Lower leg skin (tissue), 4 donors: Measurements from ENCODE around the gene DEF6. TPM values are rescaled to one million over a fixed set of nuclear protein-coding genes. Genes with fewer than 3 reads are reported as not detected.
A peak's percentile ranks its signal among the peaks of the same experiment; 100 is the strongest.

Experiments used
- DNase-seq, 2 donors: peaks; one replicate each; pipeline ENCODE4 v3.0.0-alpha.2; 2019; ENCODE audit warnings: low spot score in 2 of 2
- H3K4me3 ChIP-seq: fragments of 200-600 bp; sonication (generic); 2 replicates; pipeline ENCODE4 v1.5.1; 2017; ENCODE audit warnings: mild to moderate bottlenecking, low read depth; ENCODE audit not compliant: poor library complexity, severe bottlenecking
- CTCF ChIP-seq, 3 donors: fragments of 450-650 bp; IDR thresholded peaks; one replicate each; pipeline ENCODE4 v1.5.1; 2016; ENCODE audit warnings: antibody characterized with exemption in 3 of 3, mild to moderate bottlenecking in 3 of 3, moderate library complexity in 2 of 3
- POLR2A ChIP-seq, 2 donors: fragments of 450-650 bp; IDR thresholded peaks; one replicate each; pipeline ENCODE4 v1.6.1; 2016 to 2017; ENCODE audit warnings: antibody characterized with exemption in 2 of 2, mild to moderate bottlenecking in 1 of 2, moderate library complexity in 1 of 2
- WGBS, 2 donors: methylation state at CpG; one replicate each; pipeline ENCODE4 v1.1.5; 2018; 5-methylcytosine and 5-hydroxymethylcytosine counted together
- intact Hi-C: fragments of 100-400 bp; cut with DNase I; formaldehyde crosslinking; loops from one replicate; pipeline ENCODE4 v1.15.0; 2023; ENCODE audit warnings: low total_unique reads
- total RNA-seq, 4 donors: library from RNA; depleted of rRNA; stranded (reverse); fragments of >200 nt; gene quantifications; one replicate each; pipeline ENCODE4 v1.1.0, GENCODE V29; 2016

The DEF6 gene
- total RNA-seq, 4 donors from 2014 or later = 30.1 to 53.3 (median 39.4) TPM

- intact Hi-C loops = no loop called here
- DNase-seq = no peak
- 83 to 89% methylated on average over 4 of the region's 4 CpGs for WGBS, 2 donors
- TF ChIP-seq POLR2A (IDR thresholded peaks at IDR 0.05) (no peak), CTCF (IDR thresholded peaks at IDR 0.05) (no peak)
- H3K4me3 ChIP-seq = no peak overlapping the region
Observed at GRCh38 chr6:35273822-35274559, 23.6 kb upstream of the DEF6 start.

- intact Hi-C loops = no loop called here
- 73 to 77% methylated on average over 4 of the region's 4 CpGs for WGBS, 2 donors
- DNase-seq = peak in 1 of 2 donors; percentile 48
- no peak for TF ChIP-seq POLR2A (IDR thresholded peaks at IDR 0.05)
- TF ChIP-seq CTCF (IDR thresholded peaks at IDR 0.05) = no peak
- H3K4me3 ChIP-seq = no peak overlapping the region
Observed at GRCh38 chr6:35275744-35276260, 21.8 kb upstream of the DEF6 start.

- no peak overlapping the region for H3K4me3 ChIP-seq
- no peak for DNase-seq
- no peak for TF ChIP-seq POLR2A (IDR thresholded peaks at IDR 0.05)
- no peak for TF ChIP-seq CTCF (IDR thresholded peaks at IDR 0.05)
- intact Hi-C loops = no loop called here
- 96 to 98% methylated on average over 3 of the region's 3 CpGs for WGBS, 2 donors
Observed at GRCh38 chr6:35278708-35279107, 18.9 kb upstream of the DEF6 start.

- no peak for DNase-seq
- H3K4me3 ChIP-seq = no peak overlapping the region
- WGBS, 2 donors = 77 to 89% methylated on average over 4 of the region's 4 CpGs
- TF ChIP-seq POLR2A (IDR thresholded peaks at IDR 0.05) = no peak
- intact Hi-C loops = no loop called here
Observed at GRCh38 chr6:35280903-35281302, 16.7 kb upstream of the DEF6 start.

- H3K4me3 ChIP-seq = no peak overlapping the region
- intact Hi-C loops = no loop called here
- DNase-seq = no peak
- 87 to 92% methylated on average over 2 of the region's 2 CpGs for WGBS, 2 donors
- TF ChIP-seq POLR2A (IDR thresholded peaks at IDR 0.05) (no peak), CTCF (IDR thresholded peaks at IDR 0.05) (no peak)
Observed at GRCh38 chr6:35282472-35282871, 15.1 kb upstream of the DEF6 start.

- WGBS, 2 donors = 94% methylated on average over 2 of the region's 2 CpGs
- no peak for TF ChIP-seq POLR2A (IDR thresholded peaks at IDR 0.05)
- no peak for TF ChIP-seq CTCF (IDR thresholded peaks at IDR 0.05)
- intact Hi-C loops = no loop called here
- no peak for DNase-seq
- H3K4me3 ChIP-seq = no peak overlapping the region
Observed at GRCh38 chr6:35283361-35283760, 14.3 kb upstream of the DEF6 start.
